Trophoblast cell (in vitro differentiated cells and primary cell): Measurements from ENCODE around the gene SPDL1.

ENCODE experiments used
- DNase-seq, 2 donors: peaks; one replicate each; pipeline ENCODE4 v3.0.0-alpha.2; 2016
- H2AFZ ChIP-seq: 2 replicates; pipeline ENCODE4 v1.6.1; 2013; ENCODE audit warnings: low read length, moderate library complexity, mild to moderate bottlenecking; ENCODE audit not compliant: insufficient read depth, poor library complexity
- H2AK5ac ChIP-seq: 2 replicates; pipeline ENCODE4 v1.6.1; 2013; ENCODE audit warnings: mild to moderate bottlenecking, low read length
- H2BK120ac ChIP-seq: 2 replicates; pipeline ENCODE4 v1.6.1; 2013; ENCODE audit warnings: low read length, mild to moderate bottlenecking, moderate library complexity; ENCODE audit not compliant: insufficient read depth, poor library complexity
- H2BK12ac ChIP-seq: 2 replicates; pipeline ENCODE4 v1.6.1; 2013; ENCODE audit warnings: mild to moderate bottlenecking, low read length, moderate library complexity
- H2BK5ac ChIP-seq: 2 replicates; pipeline ENCODE4 v1.6.1; 2013; ENCODE audit warnings: low read length, low read depth, moderate library complexity, mild to moderate bottlenecking; ENCODE audit not compliant: poor library complexity
- H3K14ac ChIP-seq: 2 replicates; pipeline ENCODE4 v1.6.1; 2013; ENCODE audit warnings: mild to moderate bottlenecking, low read length
- H3K18ac ChIP-seq: 2 replicates; pipeline ENCODE4 v1.6.1; 2013; ENCODE audit warnings: mild to moderate bottlenecking, low read length
- H3K23ac ChIP-seq: 2 replicates; pipeline ENCODE4 v1.6.1; 2013; ENCODE audit warnings: low read length
- H3K27ac ChIP-seq: 2 replicates; pipeline ENCODE4 v1.5.1; 2013; ENCODE audit warnings: low read depth, mild to moderate bottlenecking, inconsistent platforms, low read length, moderate library complexity
- H3K27me3 ChIP-seq: 2 replicates; pipeline ENCODE4 v1.6.1; 2013; ENCODE audit warnings: inconsistent platforms, mild to moderate bottlenecking, low read length, moderate library complexity; ENCODE audit not compliant: insufficient read depth
- H3K36me3 ChIP-seq, 2 experiments: 1 replicate in 1 of 2; 2 replicates in 1 of 2; pipeline ENCODE4 v1.6.1; 2013; ENCODE audit warnings: low read length in 2 of 2, mild to moderate bottlenecking in 2 of 2, moderate library complexity in 1 of 2; ENCODE audit not compliant: insufficient read depth in 2 of 2, control insufficient read depth in 1 of 2
- H3K4ac ChIP-seq: 2 replicates; pipeline ENCODE4 v1.6.1; 2013; ENCODE audit warnings: low read depth, mild to moderate bottlenecking, low read length, moderate library complexity
- H3K4me1 ChIP-seq, 2 experiments: 1 replicate in 1 of 2; 2 replicates in 1 of 2; pipeline ENCODE4 v1.6.1; 2013; ENCODE audit warnings: low read length in 2 of 2, mild to moderate bottlenecking in 2 of 2, moderate library complexity in 1 of 2; ENCODE audit not compliant: insufficient read depth in 2 of 2, control insufficient read depth in 1 of 2
- H3K4me2 ChIP-seq: 2 replicates; pipeline ENCODE4 v1.6.1; 2013; ENCODE audit warnings: inconsistent platforms, mild to moderate bottlenecking, low read length, moderate library complexity
- H3K4me3 ChIP-seq: 2 replicates; pipeline ENCODE4 v1.5.1; 2013; ENCODE audit warnings: mild to moderate bottlenecking, low read depth, low read length, inconsistent platforms
- H3K79me1 ChIP-seq: one replicate; pipeline ENCODE4 v1.6.1; 2013; ENCODE audit warnings: low read length
- H3K79me2 ChIP-seq: 2 replicates; pipeline ENCODE4 v1.6.1; 2013; ENCODE audit warnings: low read length, mild to moderate bottlenecking; ENCODE audit not compliant: control insufficient read depth, insufficient read depth, poor library complexity
- H3K9ac ChIP-seq: 2 replicates; pipeline ENCODE4 v1.6.1; 2013; ENCODE audit warnings: mild to moderate bottlenecking, low read length
- H3K9me3 ChIP-seq: 2 replicates; pipeline ENCODE4 v1.6.1; 2013; ENCODE audit warnings: low read depth, mild to moderate bottlenecking, control low read depth, inconsistent platforms, low read length; ENCODE audit not compliant: insufficient read depth
- H4K12ac ChIP-seq: 2 replicates; pipeline ENCODE4 v1.6.1; 2013; ENCODE audit warnings: low read depth, mild to moderate bottlenecking, low read length, moderate library complexity
- H4K8ac ChIP-seq: 2 replicates; pipeline ENCODE4 v1.6.1; 2013; ENCODE audit warnings: low read depth, mild to moderate bottlenecking, low read length, moderate library complexity
- H4K91ac ChIP-seq: one replicate; pipeline ENCODE4 v1.6.1; 2013; ENCODE audit warnings: low read depth, mild to moderate bottlenecking, low read length, moderate library complexity
- WGBS: extraction: QIAGEN DNeasy Blood & Tissue Kit; methylation state at CpG from one replicate; pipeline ENCODE4 v1.1.7; 2013; ENCODE audit warnings: missing lambda C conversion rate; ENCODE audit not compliant: insufficient read length, insufficient coverage; ENCODE audit errors: extremely low coverage; 5-methylcytosine and 5-hydroxymethylcytosine counted together

Gene SPDL1

GRCh38 chr5:169629847-169630548, 46.4 kb downstream of the SPDL1 start:
- DNase-seq = peak; percentile 49 to 68
- WGBS = no CpG with 5 or more reads among the region's 6 CpGs
- no peak overlapping the region for H3K14ac ChIP-seq
- H3K9ac ChIP-seq = no peak overlapping the region
- no peaks in the 10 kb centered on the region for H3K4me1 ChIP-seq
- no peaks in the 10 kb centered on the region for H3K9me3 ChIP-seq
- H4K91ac ChIP-seq = no peak overlapping the region
- no peak overlapping the region for H2BK12ac ChIP-seq
- no peak overlapping the region for H4K8ac ChIP-seq
- no peak overlapping the region for H2AFZ ChIP-seq
- H3K4me2 ChIP-seq = no peak overlapping the region
- no peaks in the 10 kb centered on the region for H3K36me3 ChIP-seq
- H3K79me1 ChIP-seq = no peaks in the 10 kb centered on the region
- H2AK5ac ChIP-seq = no peak overlapping the region
- H3K27ac ChIP-seq = no peak overlapping the region
- no peaks in the 10 kb centered on the region for H3K27me3 ChIP-seq
- H2BK5ac ChIP-seq = no peak overlapping the region
- no peak overlapping the region for H3K23ac ChIP-seq
- H3K4ac ChIP-seq = no peak overlapping the region
- no peak overlapping the region for H4K12ac ChIP-seq
- H3K18ac ChIP-seq = no peak overlapping the region
- no peaks in the 10 kb centered on the region for H3K79me2 ChIP-seq
- H3K4me3 ChIP-seq = no peak overlapping the region
- H2BK120ac ChIP-seq = no peak overlapping the region

- H3K4me3 ChIP-seq = no peak overlapping the region
- no peak overlapping the region for H3K4me2 ChIP-seq
- H2BK12ac ChIP-seq = no peak overlapping the region
- H3K14ac ChIP-seq = no peak overlapping the region
- no peaks in the 10 kb centered on the region for H3K79me1 ChIP-seq
- H2AFZ ChIP-seq = no peak overlapping the region
- no peak overlapping the region for H2AK5ac ChIP-seq
- no peak overlapping the region for H3K27ac ChIP-seq
- no peaks in the 10 kb centered on the region for H3K9me3 ChIP-seq
- no peak overlapping the region for H3K23ac ChIP-seq
- H3K4me1 ChIP-seq = no peaks in the 10 kb centered on the region
- no peak overlapping the region for H4K8ac ChIP-seq
- no peak overlapping the region for H3K9ac ChIP-seq
- no peak overlapping the region for H4K12ac ChIP-seq
- peaks cover 3% of the 10 kb centered on the region for H3K27me3 ChIP-seq
- no peak overlapping the region for H3K18ac ChIP-seq
- DNase-seq = no peak
- H3K4ac ChIP-seq = no peak overlapping the region
- whole genome bisulfite sequencing = no CpG with 5 or more reads among the region's 4 CpGs
- no peaks in the 10 kb centered on the region for H3K79me2 ChIP-seq
- no peaks in the 10 kb centered on the region for H3K36me3 ChIP-seq
- no peak overlapping the region for H4K91ac ChIP-seq
- H2BK5ac ChIP-seq = no peak overlapping the region
- no peak overlapping the region for H2BK120ac ChIP-seq
Observed at GRCh38 chr5:169631360-169631759, 47.8 kb downstream of the SPDL1 start.

- no peaks in the 10 kb centered on the region for H3K36me3 ChIP-seq
- no peak overlapping the region for H2BK5ac ChIP-seq
- no peak overlapping the region for H4K8ac ChIP-seq
- H3K79me1 ChIP-seq = no peaks in the 10 kb centered on the region
- no peak overlapping the region for H2AK5ac ChIP-seq
- DNase-seq = no peak
- no peak overlapping the region for H4K12ac ChIP-seq
- H3K27me3 ChIP-seq = peaks cover 18% of the 10 kb centered on the region
- peaks cover 8% of the 10 kb centered on the region for H3K9me3 ChIP-seq
- H3K4ac ChIP-seq = no peak overlapping the region
- no peak overlapping the region for H3K14ac ChIP-seq
- H3K4me3 ChIP-seq = no peak overlapping the region
- H2AFZ ChIP-seq = no peak overlapping the region
- no peak overlapping the region for H3K23ac ChIP-seq
- H2BK120ac ChIP-seq = no peak overlapping the region
- no peak overlapping the region for H3K27ac ChIP-seq
- H2BK12ac ChIP-seq = no peak overlapping the region
- no peak overlapping the region for H3K9ac ChIP-seq
- H3K18ac ChIP-seq = no peak overlapping the region
- H3K4me1 ChIP-seq = peaks cover 0 to 6% of the 10 kb centered on the region in 2 experiments
- WGBS = no CpG with 5 or more reads among the region's 1 CpG
- H3K79me2 ChIP-seq = no peaks in the 10 kb centered on the region
- H4K91ac ChIP-seq = no peak overlapping the region
- H3K4me2 ChIP-seq = no peak overlapping the region
Observed at GRCh38 chr5:169632946-169633345, 49.4 kb downstream of the SPDL1 start.

- peaks cover 0 to 6% of the 10 kb centered on the region in 2 experiments for H3K4me1 ChIP-seq
- H4K8ac ChIP-seq = no peak overlapping the region
- no peak overlapping the region for H4K12ac ChIP-seq
- no peak overlapping the region for H3K18ac ChIP-seq
- no peak overlapping the region for H3K27ac ChIP-seq
- H2AFZ ChIP-seq = no peak overlapping the region
- no peak overlapping the region for H2BK12ac ChIP-seq
- no peak overlapping the region for H2BK5ac ChIP-seq
- no peak overlapping the region for H3K4me3 ChIP-seq
- no peak overlapping the region for H2BK120ac ChIP-seq
- no peak overlapping the region for H3K4me2 ChIP-seq
- H3K4ac ChIP-seq = no peak overlapping the region
- H3K79me2 ChIP-seq = no peaks in the 10 kb centered on the region
- whole genome bisulfite sequencing = no CpG with 5 or more reads among the region's 1 CpG
- H3K9ac ChIP-seq = no peak overlapping the region
- peaks cover 8% of the 10 kb centered on the region for H3K9me3 ChIP-seq
- no peak overlapping the region for H2AK5ac ChIP-seq
- peaks cover 19% of the 10 kb centered on the region for H3K27me3 ChIP-seq
- H4K91ac ChIP-seq = no peak overlapping the region
- DNase-seq = no peak
- H3K23ac ChIP-seq = no peak overlapping the region
- no peak overlapping the region for H3K14ac ChIP-seq
- no peaks in the 10 kb centered on the region for H3K36me3 ChIP-seq
- H3K79me1 ChIP-seq = no peaks in the 10 kb centered on the region
Observed at GRCh38 chr5:169634606-169635005, 51.0 kb downstream of the SPDL1 start.
